HG02943 (cell line): Measurements from ENCODE around the gene SLC35F1.
"Not testable (repeated sequence)": the region's sequence is repeated elsewhere in the genome, so short reads cannot be mapped to it uniquely, and the experiment has no call there.

Experiments
- ATAC-seq: cut with Tn5 transposase; IDR thresholded peaks from one replicate; pipeline ENCODE4 v1.9.1; 2021; ENCODE audit warnings: mild to moderate bottlenecking, low read depth, moderate library complexity; ENCODE audit not compliant: unreplicated experiment

The SLC35F1 gene

DNA sequence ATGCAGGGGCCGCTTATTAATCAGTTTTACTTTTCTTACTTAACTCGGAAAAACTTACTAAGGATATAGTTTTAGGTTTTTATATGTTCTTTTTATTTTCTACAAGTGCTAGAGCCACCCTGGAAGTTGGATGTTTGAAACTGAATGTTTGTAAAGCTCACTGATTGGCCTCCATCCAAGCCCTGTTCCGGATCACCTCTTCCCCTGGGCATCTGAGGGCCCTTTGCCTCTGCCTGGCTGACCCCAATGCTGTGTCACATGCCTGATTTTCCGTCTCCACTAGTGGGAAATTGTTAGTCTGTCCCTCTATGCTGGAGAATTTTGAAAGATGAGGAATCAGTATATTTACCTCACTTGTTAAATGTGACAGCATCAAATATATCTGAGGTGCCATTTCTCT is 79.3 kb downstream of the SLC35F1 start:
- no peak for ATAC-seq

DNA sequence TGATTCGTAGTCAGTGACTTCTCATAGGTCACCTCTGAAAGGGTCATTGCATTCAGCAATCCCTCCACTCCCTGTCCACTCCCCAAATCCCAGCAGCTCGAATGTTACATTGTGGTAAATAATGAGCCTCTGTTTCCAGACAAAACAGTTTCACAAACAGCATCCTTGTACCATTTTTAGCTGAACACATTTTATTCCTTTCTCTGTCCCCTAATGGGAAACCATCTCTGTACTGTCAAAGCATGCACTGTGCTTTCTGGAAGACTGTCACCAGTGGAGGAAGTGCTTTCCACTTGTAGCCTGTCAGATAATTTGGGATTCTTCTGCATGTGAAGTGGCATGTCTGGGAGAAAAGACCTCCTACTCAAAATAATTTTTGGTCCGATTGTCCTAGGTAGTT is 82.0 kb downstream of the SLC35F1 start:
- ATAC-seq = no peak

DNA sequence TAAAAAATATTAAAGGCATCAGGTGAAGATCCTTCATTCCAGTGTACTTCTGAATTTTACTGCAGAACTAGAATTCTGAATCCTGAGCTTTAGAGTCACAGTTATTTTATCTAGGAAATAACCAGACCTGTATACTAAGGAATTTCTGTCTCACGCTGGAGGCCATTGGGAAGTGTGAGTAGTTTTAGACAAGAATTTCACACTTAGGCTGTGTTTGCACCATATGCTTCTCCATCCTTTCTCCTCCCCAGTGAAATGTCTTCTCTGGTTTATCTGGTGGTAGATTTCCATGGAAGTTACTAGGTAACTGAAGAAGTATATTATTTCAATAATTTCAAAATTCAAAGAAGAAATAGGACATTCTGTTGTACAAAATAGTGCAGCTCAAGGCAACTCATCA is 83.1 kb downstream of the SLC35F1 start:
- ATAC-seq = no peak

DNA sequence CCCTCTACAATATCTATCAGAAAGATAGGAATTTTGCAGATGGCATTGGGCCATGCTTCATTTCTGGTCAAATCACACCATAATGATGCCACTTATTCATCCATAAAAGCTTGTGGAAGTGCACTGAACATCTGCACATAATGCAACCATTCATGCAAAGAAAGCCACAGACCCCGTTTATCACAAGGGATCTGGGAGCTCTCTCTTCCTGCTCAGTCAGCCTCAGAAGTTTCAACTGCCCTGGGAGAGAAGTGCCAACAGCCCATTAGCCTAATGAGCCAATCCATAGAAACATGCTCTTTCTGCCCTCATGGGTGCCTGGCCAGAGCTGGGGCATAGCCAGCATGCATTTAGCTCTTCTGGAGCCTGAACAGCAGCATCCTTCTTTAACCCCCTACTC is 85.8 kb downstream of the SLC35F1 start:
- no peak for ATAC-seq

DNA sequence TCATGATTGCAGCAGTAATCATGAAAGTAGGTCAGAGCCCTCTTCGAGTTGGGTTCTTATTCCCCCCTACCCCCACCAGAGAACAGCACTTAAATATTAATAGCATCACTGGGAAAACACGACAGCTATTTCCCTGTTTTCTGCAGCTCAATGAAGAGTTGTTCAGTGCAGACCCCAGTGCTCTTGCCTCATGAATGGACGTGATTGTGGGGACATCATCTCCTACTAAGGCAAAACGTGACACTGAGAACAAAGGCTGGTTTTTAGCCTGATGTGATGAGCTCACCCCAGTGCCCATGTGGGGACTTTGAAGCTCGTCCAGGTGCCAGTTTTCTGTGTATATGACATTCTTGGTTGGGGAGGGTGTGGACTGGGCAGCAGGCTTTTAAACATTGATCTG is 105.9 kb downstream of the SLC35F1 start:
- no peak for ATAC-seq

DNA sequence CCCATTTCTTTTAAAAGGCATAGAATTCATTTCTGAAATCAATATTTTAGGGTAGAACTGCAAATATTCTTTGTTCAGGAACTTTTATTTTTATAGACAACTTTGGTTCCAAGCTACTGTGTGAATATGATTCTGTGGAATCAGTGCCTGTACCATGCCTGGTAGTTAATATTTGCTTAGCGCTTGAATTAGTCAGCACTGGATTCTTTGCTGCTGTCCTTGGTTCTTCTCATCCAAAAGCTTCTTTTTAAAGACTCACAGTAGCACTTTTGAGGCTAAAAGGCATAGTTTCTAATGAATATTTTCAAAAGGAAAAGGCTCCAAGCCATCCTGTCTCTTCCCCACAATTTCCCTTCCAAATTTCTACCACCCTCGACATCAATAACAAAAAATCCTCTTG is 109.5 kb downstream of the SLC35F1 start:
- ATAC-seq = no peak

DNA sequence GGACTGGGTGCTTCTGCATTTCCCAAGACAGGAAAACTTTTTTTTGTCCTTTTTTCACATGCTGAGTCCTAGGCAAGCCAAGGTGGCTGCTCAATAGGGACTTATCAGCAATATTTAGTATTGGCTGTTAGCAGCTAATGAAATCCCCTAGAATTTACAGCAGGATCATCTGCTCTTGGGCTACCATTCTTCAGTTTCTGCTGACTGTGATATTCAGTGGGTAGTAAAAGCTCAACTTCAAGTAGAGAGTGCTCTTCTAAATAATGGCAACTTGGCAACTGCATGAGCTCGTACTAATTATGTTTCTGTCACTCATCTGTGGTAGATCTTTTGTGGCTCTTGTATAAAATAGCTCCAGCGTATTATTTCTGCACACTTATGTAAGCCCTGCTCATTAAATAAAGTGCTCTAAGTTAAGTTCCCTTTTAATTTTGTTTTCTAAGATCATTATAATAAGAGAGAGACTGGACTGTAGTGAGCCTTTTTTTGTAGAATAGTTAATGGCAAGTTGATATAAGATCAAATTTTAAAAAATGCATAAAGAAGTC is 110.3 kb downstream of the SLC35F1 start:
- ATAC-seq = no peak

DNA sequence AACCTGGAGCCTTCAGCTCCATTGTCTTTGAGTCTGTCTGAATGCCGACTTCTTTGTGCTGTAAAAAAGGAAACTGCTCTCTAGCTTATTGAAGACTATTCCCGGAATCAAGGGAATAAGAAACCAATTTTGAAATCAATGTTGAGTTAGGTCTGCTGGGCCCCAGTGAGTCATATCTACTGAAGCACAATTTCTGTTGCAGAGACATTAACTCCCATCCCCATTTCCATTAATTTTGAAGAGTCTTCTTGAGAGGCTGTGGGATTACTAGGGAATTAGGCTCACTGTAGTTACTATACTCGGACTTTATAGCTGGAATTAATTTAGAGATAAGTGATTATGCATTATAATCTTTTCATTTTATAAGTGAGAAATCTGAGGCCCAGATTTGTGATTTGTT is 116.7 kb downstream of the SLC35F1 start:
- ATAC-seq = no peak

DNA sequence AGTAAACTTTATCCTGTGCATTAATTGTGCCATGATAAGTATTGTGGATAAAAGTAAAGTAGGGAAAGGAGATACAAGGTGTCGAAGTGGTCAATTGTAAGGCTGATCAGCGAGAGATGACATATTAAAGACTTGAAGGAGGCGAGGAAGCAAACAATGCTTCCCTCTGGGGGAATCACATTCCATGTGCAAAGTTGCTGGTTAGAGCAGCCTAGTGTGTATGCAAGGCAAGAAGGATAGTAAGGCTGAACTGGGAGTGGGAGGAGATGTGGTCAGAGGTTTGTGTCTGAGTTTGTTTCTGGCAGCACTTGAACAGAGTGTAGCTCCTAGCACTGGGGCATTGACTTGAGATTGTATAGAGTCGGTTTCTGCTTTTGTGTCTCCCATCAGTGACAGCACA is 122.9 kb downstream of the SLC35F1 start:
- no peak for ATAC-seq

DNA sequence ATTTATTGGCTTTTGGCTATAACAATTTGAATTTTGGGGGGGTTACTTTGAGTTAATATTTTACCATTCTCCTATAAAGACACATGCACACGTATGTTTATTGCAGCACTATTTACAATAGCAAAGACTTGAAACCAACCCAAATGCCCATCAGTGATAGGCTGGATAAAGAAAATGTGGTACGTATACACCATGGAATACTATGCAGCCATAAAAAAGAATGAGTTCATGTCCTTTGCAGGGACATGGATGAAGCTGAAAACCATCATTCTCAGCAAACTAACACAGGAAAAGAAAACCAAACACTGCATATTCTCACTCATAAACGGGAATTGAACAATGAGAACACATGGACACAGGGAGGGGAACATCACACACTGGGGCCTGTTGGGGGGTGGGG is 130.4 kb downstream of the SLC35F1 start:
- not testable (repeated sequence) for ATAC-seq

DNA sequence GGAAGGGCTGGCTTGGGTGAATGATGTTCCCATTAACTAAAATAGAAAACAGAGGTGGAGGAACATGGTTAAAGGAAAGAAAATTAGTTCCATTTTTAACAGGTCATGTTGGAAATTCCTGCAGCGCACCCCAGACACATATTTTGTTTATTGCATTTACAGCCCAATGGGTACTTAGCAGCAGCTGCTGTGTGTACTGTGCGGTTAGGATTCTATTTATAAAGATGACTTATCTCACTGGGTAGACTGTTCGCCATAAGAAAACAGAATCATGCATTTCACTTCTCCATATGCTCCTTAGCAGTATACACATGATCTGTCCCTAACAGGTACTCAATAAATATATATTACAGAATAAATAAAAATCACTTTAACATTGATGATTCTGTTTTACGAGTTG is 135.8 kb downstream of the SLC35F1 start:
- no peak for ATAC-seq

DNA sequence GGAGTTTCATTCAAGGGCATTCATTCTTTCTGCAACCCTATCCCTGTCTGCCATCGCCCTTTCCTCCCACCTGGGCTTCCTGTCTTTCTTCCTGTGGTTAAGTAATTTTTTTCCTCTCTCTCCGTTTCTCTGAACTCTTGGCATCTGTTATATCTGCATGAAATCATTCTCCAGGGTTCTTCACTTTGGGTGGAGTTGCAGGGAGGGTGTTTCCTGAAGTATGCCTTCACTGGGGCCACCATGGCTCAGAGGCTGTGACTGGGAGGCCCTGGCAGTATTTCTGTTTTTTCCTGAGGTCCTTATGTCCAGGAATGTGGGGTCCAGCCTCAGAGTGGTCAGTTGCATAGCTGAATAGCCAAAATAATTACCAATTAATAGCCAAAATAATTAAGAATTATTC is 137.2 kb downstream of the SLC35F1 start:
- ATAC-seq = no peak

DNA sequence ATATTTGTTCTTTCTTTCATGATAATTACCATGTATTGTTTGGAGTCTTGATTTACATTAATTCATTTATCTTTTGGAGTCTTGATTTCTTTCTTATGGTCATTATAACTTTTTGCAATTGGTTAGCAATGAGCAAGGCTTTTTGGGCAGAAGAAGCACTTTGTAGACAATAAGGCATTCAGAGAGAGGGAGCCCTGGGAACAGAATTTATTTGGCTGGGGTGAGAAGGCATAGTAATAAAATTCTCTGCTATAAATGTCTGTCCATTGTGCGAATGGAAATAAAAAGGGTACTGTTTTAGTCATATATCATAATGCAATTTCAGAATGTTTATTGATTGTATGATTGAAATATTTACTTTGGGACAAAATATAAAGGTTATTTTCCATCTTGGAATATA is 147.0 kb downstream of the SLC35F1 start:
- no peak for ATAC-seq

DNA sequence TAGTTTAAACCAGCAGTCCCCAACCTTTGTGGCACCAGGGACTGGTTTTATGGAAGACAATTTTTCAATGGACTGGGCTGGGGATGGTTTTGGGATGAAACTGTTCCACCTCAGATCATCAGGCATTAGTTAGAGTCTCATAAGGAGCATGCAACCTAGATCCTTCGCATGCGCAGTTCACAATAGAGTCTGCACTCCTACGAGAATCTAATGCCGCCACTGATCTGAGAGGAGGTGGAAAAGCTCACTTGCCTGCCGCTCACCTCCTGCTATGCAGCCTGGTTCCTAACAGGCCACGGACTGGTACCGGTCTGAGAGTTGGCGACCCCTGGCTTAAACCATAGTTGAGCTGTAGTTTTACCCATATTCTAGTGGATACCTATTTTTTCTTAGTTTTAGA is 154.6 kb downstream of the SLC35F1 start:
- no peak for ATAC-seq

DNA sequence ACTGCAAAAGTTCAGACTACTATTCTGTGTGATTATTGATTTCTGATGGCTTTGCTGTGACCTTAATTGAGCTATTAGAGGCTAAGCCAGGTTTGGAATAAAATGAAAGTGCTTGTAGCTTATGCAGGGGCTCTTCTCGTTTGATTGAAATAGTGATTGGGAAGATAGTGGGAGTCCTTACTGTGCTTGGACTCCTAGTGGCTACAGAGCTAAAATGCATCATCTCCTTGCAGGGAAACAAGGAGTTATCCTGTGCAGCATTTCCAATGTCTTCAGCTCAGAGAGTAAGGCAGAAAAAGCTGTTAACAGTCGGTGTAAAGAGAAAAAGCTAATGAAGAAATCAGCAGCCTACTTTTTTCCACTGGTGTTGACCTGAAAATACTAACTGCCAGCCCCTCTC is 173.5 kb downstream of the SLC35F1 start:
- ATAC-seq = no peak

DNA sequence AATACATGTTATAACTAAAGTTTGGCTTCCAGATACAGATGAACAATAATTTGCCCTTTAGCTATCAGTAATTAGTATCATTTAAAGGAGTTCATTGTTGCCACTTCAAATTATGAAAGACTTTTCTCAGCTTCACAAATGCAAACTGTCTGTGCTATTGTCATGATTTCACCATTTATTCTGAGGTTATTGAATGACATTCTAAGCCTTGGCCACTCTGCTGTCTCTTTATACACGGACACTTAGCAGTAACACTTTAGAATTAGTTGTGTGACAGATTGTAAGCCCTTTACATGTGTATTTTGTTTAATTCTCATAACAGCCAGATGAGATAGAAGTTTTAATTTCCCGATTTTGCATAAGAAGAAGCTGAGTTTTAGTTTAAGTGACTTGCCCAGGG is 176.6 kb downstream of the SLC35F1 start:
- no peak for ATAC-seq

DNA sequence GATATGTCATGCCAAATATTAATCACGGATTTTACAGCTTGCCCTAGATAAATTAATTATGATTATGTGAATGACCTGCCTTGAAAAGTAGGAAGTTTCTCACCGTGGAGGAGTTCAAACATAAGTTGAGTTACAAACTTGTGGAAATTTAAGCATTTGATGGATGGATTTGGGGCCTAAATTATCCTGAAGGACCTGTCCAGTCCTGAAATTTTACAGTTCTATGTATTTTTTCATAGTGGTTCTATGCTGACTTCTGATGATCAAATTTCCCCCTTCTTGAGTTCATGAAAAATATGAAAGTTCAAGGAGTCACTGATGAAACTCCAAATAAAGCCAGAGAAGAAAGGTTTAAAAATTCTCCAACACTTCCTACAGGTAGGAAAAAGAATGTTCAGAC is 178.6 kb downstream of the SLC35F1 start:
- ATAC-seq = no peak

DNA sequence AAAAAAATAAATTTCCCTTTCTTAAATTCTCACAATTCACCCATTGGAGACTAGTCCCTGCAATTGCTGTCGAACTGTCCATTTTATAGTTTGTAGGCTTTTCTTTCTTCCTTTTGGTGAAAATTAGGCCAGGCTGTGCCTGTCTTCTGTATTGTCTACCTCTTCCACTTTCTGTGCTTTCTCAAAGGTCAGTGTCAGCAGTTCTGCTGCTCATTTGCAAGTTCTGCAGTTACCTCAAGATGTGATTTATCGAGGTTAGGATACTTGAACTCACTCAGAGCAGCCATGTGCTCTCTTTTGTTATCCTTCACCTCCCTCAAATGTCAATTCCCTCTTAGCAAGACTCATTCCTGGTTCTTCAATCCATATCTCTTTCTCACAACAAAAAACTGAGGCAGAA is 179.1 kb downstream of the SLC35F1 start:
- ATAC-seq = no peak

DNA sequence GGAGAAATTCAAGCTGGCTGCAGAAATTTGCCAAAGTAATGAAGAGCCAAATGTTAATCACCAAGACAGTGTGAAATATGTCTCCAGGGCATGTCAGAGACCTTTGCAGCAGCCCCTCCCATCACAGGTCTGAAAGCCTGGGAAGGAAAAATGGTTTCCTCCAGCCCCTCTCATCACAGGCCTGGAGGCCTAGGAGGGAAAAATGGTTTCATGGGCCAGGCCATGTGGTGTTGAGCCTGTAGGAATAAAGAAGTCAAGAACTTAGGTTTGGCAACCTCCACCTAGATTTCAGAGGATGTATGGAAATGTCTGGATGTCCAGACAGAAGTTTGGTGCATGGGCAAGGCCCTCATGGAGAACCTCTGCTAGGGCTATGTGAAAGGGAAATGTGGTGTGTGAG is 185.0 kb downstream of the SLC35F1 start:
- no peak for ATAC-seq

DNA sequence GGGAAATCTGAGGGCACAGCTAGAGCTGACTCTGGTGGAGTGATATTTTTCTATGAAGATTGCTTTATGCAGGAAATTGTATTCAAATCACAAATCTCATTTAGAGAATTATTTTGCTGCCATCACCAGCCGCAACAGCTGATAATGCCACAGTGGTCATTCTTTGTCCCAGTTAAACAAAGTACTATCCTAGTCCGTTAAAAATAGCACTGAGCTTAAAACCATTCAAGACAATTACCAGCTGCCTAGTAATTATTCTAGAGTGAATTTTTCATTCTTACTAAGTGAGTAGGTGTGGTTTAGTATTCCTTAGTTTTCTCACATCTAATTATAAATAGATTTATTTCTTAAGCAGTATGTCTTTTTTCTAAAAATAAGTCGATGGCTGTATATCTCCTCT is 190.5 kb downstream of the SLC35F1 start:
- no peak for ATAC-seq

DNA sequence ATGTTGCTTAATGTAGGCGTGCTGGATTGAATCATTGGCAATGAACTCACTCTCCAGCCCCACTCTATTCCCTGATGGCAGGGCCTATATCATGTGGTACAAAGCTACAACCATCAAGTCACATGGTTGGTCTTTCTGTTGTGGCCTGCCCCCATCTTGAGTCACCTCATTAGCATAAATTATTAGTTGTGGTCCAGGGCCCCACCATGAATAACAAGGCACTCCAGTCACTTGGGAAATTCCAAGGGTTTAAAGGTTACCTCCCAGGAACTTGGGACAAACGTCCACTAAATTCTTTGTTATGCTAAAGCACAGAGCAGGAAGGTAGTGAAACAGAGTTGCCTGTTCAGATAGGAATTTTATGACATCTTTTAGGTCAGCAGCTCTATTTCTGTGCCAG is 193.7 kb downstream of the SLC35F1 start:
- no peak for ATAC-seq

DNA sequence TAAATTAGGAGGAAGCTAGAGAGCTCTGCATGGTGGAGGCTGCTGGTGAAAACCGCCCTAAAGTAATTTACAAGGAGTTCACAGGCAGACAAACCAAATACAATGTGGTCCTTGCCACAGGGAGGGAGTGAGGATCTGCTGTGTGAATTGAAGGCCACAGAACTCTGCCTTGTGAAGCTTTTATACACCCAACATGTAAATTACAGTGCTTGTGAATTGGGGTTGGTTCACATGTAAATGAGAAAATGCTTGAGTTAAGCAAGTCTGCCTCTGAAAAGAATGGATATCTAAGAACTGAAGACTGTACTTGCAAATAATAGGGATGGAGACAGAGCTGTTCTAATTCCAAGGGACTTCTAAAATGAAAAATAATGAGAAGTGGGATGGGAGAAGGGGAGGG is 194.2 kb downstream of the SLC35F1 start:
- ATAC-seq = no peak

DNA sequence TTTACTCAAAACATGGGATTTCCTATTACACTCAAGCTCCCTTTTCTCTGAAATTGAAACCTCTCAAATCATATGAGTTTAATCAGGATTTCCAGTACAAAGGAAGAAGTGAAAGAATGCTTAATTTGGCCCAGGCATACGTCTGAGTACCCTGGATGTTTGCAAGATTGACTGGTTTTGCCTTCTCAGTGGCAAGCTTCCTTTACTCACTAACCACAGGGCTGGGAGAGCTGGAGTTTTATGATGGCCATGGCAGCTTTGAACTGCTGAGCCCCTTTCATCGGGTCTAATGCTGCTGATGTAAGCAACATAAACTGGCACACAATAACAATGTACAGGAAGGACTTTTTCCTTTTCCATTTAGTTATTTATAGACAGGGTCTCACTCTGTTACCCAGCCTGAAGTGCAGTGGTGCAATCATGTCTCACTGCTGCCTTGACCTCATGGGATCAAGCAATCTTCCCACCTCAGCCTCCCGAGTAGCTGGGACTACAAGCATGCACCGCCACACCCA is 194.8 kb downstream of the SLC35F1 start:
- no peak for ATAC-seq
